ENCODE data around the gene EIF2AK2. TPM values are rescaled to one million over a fixed set of nuclear protein-coding genes. Genes with fewer than 3 reads are reported as not detected.

Gene EIF2AK2
- total RNA-seq, 4 donors from 2014 or later = 8.1 to 21.4 (median 16.7) TPM

DNA sequence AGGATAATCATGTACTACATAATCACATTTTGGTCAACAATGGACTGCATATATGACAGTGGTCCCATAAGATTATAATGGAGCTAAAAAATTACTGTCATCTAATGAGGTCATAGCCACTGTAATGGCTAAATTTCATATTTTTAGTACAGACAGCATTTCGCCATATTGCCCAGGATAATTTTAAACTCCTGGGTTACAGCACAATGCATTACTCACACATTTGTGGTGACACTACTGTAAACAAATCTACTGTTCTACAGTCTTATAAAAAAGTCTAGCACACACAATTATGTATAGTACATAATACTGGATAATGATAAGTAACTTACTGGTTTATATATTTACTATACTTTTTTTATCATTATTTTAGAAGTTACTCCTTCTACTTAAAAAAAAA is 12.8 kb downstream of the EIF2AK2 start:
- DNase-seq = no peak
- no peak for TF ChIP-seq POLR2A (IDR thresholded peaks at IDR 0.05)
- TF ChIP-seq, protein P1, sequence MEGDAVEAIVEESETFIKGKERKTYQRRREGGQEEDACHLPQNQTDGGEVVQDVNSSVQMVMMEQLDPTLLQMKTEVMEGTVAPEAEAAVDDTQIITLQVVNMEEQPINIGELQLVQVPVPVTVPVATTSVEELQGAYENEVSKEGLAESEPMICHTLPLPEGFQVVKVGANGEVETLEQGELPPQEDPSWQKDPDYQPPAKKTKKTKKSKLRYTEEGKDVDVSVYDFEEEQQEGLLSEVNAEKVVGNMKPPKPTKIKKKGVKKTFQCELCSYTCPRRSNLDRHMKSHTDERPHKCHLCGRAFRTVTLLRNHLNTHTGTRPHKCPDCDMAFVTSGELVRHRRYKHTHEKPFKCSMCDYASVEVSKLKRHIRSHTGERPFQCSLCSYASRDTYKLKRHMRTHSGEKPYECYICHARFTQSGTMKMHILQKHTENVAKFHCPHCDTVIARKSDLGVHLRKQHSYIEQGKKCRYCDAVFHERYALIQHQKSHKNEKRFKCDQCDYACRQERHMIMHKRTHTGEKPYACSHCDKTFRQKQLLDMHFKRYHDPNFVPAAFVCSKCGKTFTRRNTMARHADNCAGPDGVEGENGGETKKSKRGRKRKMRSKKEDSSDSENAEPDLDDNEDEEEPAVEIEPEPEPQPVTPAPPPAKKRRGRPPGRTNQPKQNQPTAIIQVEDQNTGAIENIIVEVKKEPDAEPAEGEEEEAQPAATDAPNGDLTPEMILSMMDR (IDR thresholded peaks at IDR 0.05) = no peak
- intact Hi-C loops (cut with DNase I) = no loop called here
- Histone ChIP-seq H3K9me3 (no peaks in the 10 kb centered on the region), H3K27me3 (no peaks in the 10 kb centered on the region), H3K4me3 (no peak overlapping the region), H3K36me3 (peaks cover 0 to 99% (median 18%) of the 10 kb centered on the region in 3 donors), H3K27ac (no peak overlapping the region), H3K4me1 (peaks cover 0 to 10% (median 0%) of the 10 kb centered on the region in 3 donors)
- 89 to 94% methylated on average over 1 of the region's 1 CpG for WGBS, 2 donors

DNA sequence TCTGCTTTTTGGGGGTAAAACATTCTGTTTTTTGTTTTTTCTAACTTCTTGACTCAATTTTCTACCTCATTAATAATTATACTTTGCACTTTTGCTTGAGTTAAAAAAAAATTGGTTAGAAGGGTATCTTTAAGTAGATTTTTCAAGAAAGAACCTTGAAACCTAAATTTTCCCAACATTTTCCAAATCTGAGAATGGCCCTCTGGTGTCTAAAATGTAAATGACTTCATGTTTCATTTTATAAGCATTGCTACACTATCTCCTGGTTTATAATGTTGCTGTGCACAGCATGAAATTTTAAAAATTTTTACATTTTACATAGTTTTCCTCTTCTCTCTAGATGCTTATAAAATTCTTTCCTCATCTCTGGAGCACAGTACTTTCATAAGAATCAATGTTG is 14.2 kb downstream of the EIF2AK2 start:
- H3K27me3 ChIP-seq = no peaks in the 10 kb centered on the region
- no peaks in the 10 kb centered on the region for H3K9me3 ChIP-seq
- H3K4me3 ChIP-seq = no peak overlapping the region
- DNase-seq = no peak
- no peak overlapping the region for H3K27ac ChIP-seq
- H3K4me1 ChIP-seq = no peaks in the 10 kb centered on the region
- TF ChIP-seq POLR2A (IDR thresholded peaks at IDR 0.05) = no peak
- TF ChIP-seq, protein P1 (IDR thresholded peaks at IDR 0.05) = no peak
- intact Hi-C loops (cut with DNase I) = no loop called here
- H3K36me3 ChIP-seq = peaks cover 0 to 99% (median 24%) of the 10 kb centered on the region in 3 donors

DNA sequence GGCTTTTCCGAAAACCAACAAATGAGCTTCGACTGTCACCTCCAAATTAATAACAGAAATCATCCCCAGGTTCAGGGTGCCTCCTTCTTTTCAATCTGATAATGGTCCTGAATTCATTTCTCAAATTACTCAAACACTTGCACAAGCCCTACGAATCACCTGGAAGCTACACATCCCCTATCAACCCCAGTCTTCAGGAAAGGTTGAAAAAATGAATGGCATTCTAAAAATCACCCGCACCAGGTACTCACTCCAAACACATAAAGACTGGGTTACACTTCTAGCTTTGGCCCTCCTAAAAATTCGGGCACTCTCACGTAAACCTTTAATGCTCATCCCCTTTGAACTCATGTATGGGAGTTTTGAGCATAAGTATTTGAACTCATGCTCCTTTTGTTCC is 23.9 kb downstream of the EIF2AK2 start:
- DNase-seq = no peak
- H3K27me3 ChIP-seq = no peaks in the 10 kb centered on the region
- peaks cover 0 to 100% (median 35%) of the 10 kb centered on the region in 3 donors for H3K36me3 ChIP-seq
- no peak for TF ChIP-seq POLR2A (IDR thresholded peaks at IDR 0.05)
- TF ChIP-seq, protein P1 (IDR thresholded peaks at IDR 0.05) = no peak
- WGBS, 2 donors = 93 to 94% methylated on average over 6 of the region's 6 CpGs
- intact Hi-C loops (cut with DNase I) = no loop called here
- no peaks in the 10 kb centered on the region for H3K4me1 ChIP-seq
- no peak overlapping the region for H3K27ac ChIP-seq
- no peak overlapping the region for H3K4me3 ChIP-seq
- H3K9me3 ChIP-seq = no peaks in the 10 kb centered on the region

DNA sequence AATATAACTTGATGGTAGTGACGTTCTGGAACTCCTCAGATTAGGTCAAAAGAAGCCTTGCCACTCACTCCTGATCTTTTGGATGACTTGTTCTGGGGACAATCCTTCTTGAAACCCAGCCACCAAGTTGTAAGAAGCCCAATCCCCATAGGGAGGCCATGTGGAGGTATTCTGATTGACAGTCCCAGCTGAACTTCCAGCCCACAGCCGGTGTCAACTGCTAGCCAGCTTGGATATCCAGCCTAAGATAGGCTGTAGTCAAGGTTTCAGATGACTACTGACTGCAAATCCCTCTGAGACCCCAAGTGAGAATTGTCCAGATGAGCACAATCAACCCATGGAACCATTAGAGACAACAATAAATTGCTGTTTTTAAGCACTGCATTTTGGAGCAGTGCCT is 31.4 kb downstream of the EIF2AK2 start:
- no peak for TF ChIP-seq POLR2A (IDR thresholded peaks at IDR 0.05)
- TF ChIP-seq, protein P1 (IDR thresholded peaks at IDR 0.05) = no peak
- peaks cover 0 to 96% (median 12%) of the 10 kb centered on the region in 3 donors for H3K36me3 ChIP-seq
- no peak for DNase-seq
- no peaks in the 10 kb centered on the region for H3K9me3 ChIP-seq
- WGBS, 2 donors = 100% methylated on average over 1 to 2 of the region's 2 CpGs
- no peaks in the 10 kb centered on the region for H3K27me3 ChIP-seq
- H3K27ac ChIP-seq = no peak overlapping the region
- H3K4me1 ChIP-seq = no peaks in the 10 kb centered on the region
- H3K4me3 ChIP-seq = no peak overlapping the region
- intact Hi-C loops (cut with DNase I) = no loop called here

DNA sequence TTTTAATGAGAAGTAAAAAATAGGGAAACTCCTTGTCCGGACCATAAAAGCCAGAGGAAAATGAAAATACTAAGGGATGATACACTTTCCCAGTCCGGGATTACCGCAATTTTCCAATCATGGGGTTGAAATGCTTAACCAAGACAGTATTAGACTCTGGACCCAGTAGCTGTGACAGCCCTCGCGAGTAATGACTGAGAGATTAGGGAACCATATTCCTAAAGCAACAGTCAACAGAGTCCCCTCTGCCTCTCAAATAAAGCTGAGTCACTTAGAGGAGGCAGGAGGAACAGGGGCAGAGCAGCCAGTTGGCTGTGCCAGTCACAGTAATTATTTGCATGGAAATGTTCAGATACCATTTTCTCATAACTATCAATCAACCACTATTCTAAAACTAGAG is 37.6 kb downstream of the EIF2AK2 start:
- intact Hi-C loops (cut with DNase I) = no loop called here
- no peaks in the 10 kb centered on the region for H3K27me3 ChIP-seq
- WGBS, 2 donors = 96 to 98% methylated on average over 5 of the region's 5 CpGs
- no peak for TF ChIP-seq POLR2A (IDR thresholded peaks at IDR 0.05)
- TF ChIP-seq, protein P1 (IDR thresholded peaks at IDR 0.05) = no peak
- H3K36me3 ChIP-seq = peaks cover 8 to 94% (median 8%) of the 10 kb centered on the region in 3 donors
- no peak for DNase-seq
- H3K4me1 ChIP-seq = no peaks in the 10 kb centered on the region
- H3K27ac ChIP-seq = no peak overlapping the region
- no peak overlapping the region for H3K4me3 ChIP-seq
- no peaks in the 10 kb centered on the region for H3K9me3 ChIP-seq

Data from esophagus squamous epithelium (tissue), 5 donors.